ENCODE data around the gene INPP5A. TPM values are rescaled to one million over a fixed set of nuclear protein-coding genes. Genes with fewer than 3 reads are reported as not detected.

Gene INPP5A
- total RNA-seq, 2 donors from 2014 or later, result 11.0 to 14.9 TPM

- DNase-seq (no peak), ATAC-seq (replicated peaks in 1 of 2) (no peak)
- Mint-ChIP-seq H3K36me3 (ENCODE audit: insufficient read depth in 2 of 2) (no peaks in the 10 kb centered on the region), H3K4me3 (no peak overlapping the region), H3K9me3 (no peaks in the 10 kb centered on the region), H3K4me1 (ENCODE audit: low read depth) (peaks cover 21% of the 10 kb centered on the region), H3K27ac (no peak overlapping the region), H3K27me3 (ENCODE audit: low read depth) (no peaks in the 10 kb centered on the region)
These were observed 91.6 kb downstream of the INPP5A start for GRCh38 chr10:132628966-132629900.

GRCh38 chr10:132630156-132630555, 92.6 kb downstream of the INPP5A start:
- no peaks in the 10 kb centered on the region for H3K36me3 Mint-ChIP-seq (ENCODE audit: insufficient read depth in 2 of 2)
- no peaks in the 10 kb centered on the region for H3K27me3 Mint-ChIP-seq (ENCODE audit: low read depth)
- no peak overlapping the region for H3K4me3 Mint-ChIP-seq
- DNase-seq (no peak), ATAC-seq (replicated peaks in 1 of 2) (no peak)
- H3K4me1 Mint-ChIP-seq (ENCODE audit: low read depth), result peaks cover 24% of the 10 kb centered on the region
- no peaks in the 10 kb centered on the region for H3K9me3 Mint-ChIP-seq
- H3K27ac Mint-ChIP-seq, result no peak overlapping the region

- Mint-ChIP-seq H3K27ac (no peak overlapping the region), H3K4me1 (ENCODE audit: low read depth) (peaks cover 18% of the 10 kb centered on the region), H3K4me3 (no peak overlapping the region), H3K36me3 (ENCODE audit: insufficient read depth in 2 of 2) (no peaks in the 10 kb centered on the region), H3K9me3 (no peaks in the 10 kb centered on the region), H3K27me3 (ENCODE audit: low read depth) (no peaks in the 10 kb centered on the region)
- DNase-seq, result no peak
- ATAC-seq (replicated peaks in 1 of 2), result no peak
These were observed 93.2 kb downstream of the INPP5A start for GRCh38 chr10:132630666-132631337.

- ATAC-seq (replicated peaks in 1 of 2), result no peak
- DNase-seq, result no peak
- Mint-ChIP-seq H3K27me3 (ENCODE audit: low read depth) (no peaks in the 10 kb centered on the region), H3K4me1 (ENCODE audit: low read depth) (peaks cover 18% of the 10 kb centered on the region), H3K27ac (no peak overlapping the region), H3K4me3 (no peak overlapping the region), H3K36me3 (ENCODE audit: insufficient read depth in 2 of 2) (no peaks in the 10 kb centered on the region), H3K9me3 (no peaks in the 10 kb centered on the region)
These were observed 93.8 kb downstream of the INPP5A start for GRCh38 chr10:132631338-132631735.

- ATAC-seq (replicated peaks in 1 of 2) (no peak), DNase-seq (no peak)
- no peak overlapping the region for H3K27ac Mint-ChIP-seq
- H3K4me1 Mint-ChIP-seq (ENCODE audit: low read depth), result peaks cover 18% of the 10 kb centered on the region
- no peaks in the 10 kb centered on the region for H3K9me3 Mint-ChIP-seq
- no peaks in the 10 kb centered on the region for H3K27me3 Mint-ChIP-seq (ENCODE audit: low read depth)
- no peak overlapping the region for H3K4me3 Mint-ChIP-seq
- no peaks in the 10 kb centered on the region for H3K36me3 Mint-ChIP-seq (ENCODE audit: insufficient read depth in 2 of 2)
These were observed 94.5 kb downstream of the INPP5A start for GRCh38 chr10:132632091-132632561.

- H3K9me3 Mint-ChIP-seq, result no peaks in the 10 kb centered on the region
- DNase-seq, result no peak
- ATAC-seq (replicated peaks in 1 of 2), result no peak
- no peaks in the 10 kb centered on the region for H3K36me3 Mint-ChIP-seq (ENCODE audit: insufficient read depth in 2 of 2)
- no peak overlapping the region for H3K27ac Mint-ChIP-seq
- peaks cover 20% of the 10 kb centered on the region for H3K4me1 Mint-ChIP-seq (ENCODE audit: low read depth)
- no peak overlapping the region for H3K4me3 Mint-ChIP-seq
- no peaks in the 10 kb centered on the region for H3K27me3 Mint-ChIP-seq (ENCODE audit: low read depth)
These were observed 95.5 kb downstream of the INPP5A start for GRCh38 chr10:132632851-132633684.

GRCh38 chr10:132634241-132634946, 96.8 kb downstream of the INPP5A start:
- H3K36me3 Mint-ChIP-seq (ENCODE audit: insufficient read depth in 2 of 2), result no peaks in the 10 kb centered on the region
- no peaks in the 10 kb centered on the region for H3K9me3 Mint-ChIP-seq
- DNase-seq, result no peak
- no peaks in the 10 kb centered on the region for H3K27me3 Mint-ChIP-seq (ENCODE audit: low read depth)
- no peak overlapping the region for H3K4me3 Mint-ChIP-seq
- ATAC-seq (replicated peaks in 1 of 2), result peak; percentile 25 to 32
- no peak overlapping the region for H3K27ac Mint-ChIP-seq
- peaks cover 22% of the 10 kb centered on the region for H3K4me1 Mint-ChIP-seq (ENCODE audit: low read depth)

GRCh38 chr10:132634947-132635271, 97.3 kb downstream of the INPP5A start:
- no peak overlapping the region for H3K4me3 Mint-ChIP-seq
- H3K9me3 Mint-ChIP-seq, result no peaks in the 10 kb centered on the region
- ATAC-seq (replicated peaks in 1 of 2), result no peak
- H3K27ac Mint-ChIP-seq, result no peak overlapping the region
- H3K27me3 Mint-ChIP-seq (ENCODE audit: low read depth), result no peaks in the 10 kb centered on the region
- peaks cover 18% of the 10 kb centered on the region for H3K4me1 Mint-ChIP-seq (ENCODE audit: low read depth)
- peaks cover 0 to 2% of the 10 kb centered on the region in 2 donors for H3K36me3 Mint-ChIP-seq (ENCODE audit: insufficient read depth in 2 of 2)
- DNase-seq, result no peak

- ATAC-seq (replicated peaks in 1 of 2), result no peak
- Mint-ChIP-seq H3K4me1 (ENCODE audit: low read depth) (peaks cover 26% of the 10 kb centered on the region), H3K4me3 (no peak overlapping the region), H3K36me3 (ENCODE audit: insufficient read depth in 2 of 2) (peaks cover 0 to 2% of the 10 kb centered on the region in 2 donors), H3K9me3 (no peaks in the 10 kb centered on the region), H3K27ac (no peak overlapping the region), H3K27me3 (ENCODE audit: low read depth) (no peaks in the 10 kb centered on the region)
- DNase-seq, result no peak
These were observed 98.8 kb downstream of the INPP5A start for GRCh38 chr10:132636358-132636757.

- H3K27ac Mint-ChIP-seq, result peak overlapping the region; percentile 25
- peak overlapping the region; percentile 30 to 60 for H3K4me3 Mint-ChIP-seq
- H3K36me3 Mint-ChIP-seq (ENCODE audit: insufficient read depth in 2 of 2), result peaks cover 0 to 2% of the 10 kb centered on the region in 2 donors
- ATAC-seq (replicated peaks in 1 of 2) (peak; percentile 56 to 67), DNase-seq (no peak)
- H3K27me3 Mint-ChIP-seq (ENCODE audit: low read depth), result no peaks in the 10 kb centered on the region
- peaks cover 32% of the 10 kb centered on the region for H3K4me1 Mint-ChIP-seq (ENCODE audit: low read depth)
- no peaks in the 10 kb centered on the region for H3K9me3 Mint-ChIP-seq
These were observed 100.0 kb downstream of the INPP5A start for GRCh38 chr10:132637477-132638129.

- no peaks in the 10 kb centered on the region for H3K27me3 Mint-ChIP-seq (ENCODE audit: low read depth)
- H3K4me3 Mint-ChIP-seq, result peak overlapping the region in 1 of 2 donors; percentile 29
- no peak overlapping the region for H3K27ac Mint-ChIP-seq
- H3K36me3 Mint-ChIP-seq (ENCODE audit: insufficient read depth in 2 of 2), result peaks cover 0 to 2% of the 10 kb centered on the region in 2 donors
- no peaks in the 10 kb centered on the region for H3K9me3 Mint-ChIP-seq
- DNase-seq (no peak), ATAC-seq (replicated peaks in 1 of 2) (no peak)
- H3K4me1 Mint-ChIP-seq (ENCODE audit: low read depth), result peaks cover 32% of the 10 kb centered on the region
These were observed 100.5 kb downstream of the INPP5A start for GRCh38 chr10:132638130-132638515.

GRCh38 chr10:132639470-132639869, 101.9 kb downstream of the INPP5A start:
- Mint-ChIP-seq H3K27me3 (ENCODE audit: low read depth) (no peaks in the 10 kb centered on the region), H3K27ac (no peak overlapping the region), H3K9me3 (no peaks in the 10 kb centered on the region), H3K36me3 (ENCODE audit: insufficient read depth in 2 of 2) (peaks cover 0 to 2% of the 10 kb centered on the region in 2 donors), H3K4me1 (ENCODE audit: low read depth) (peaks cover 29% of the 10 kb centered on the region), H3K4me3 (no peak overlapping the region)
- no peak for ATAC-seq (replicated peaks in 1 of 2)
- no peak for DNase-seq
